Pancreas (tissue), 10 donors: ENCODE results near the gene GALNT17. TPM values are rescaled to one million over a fixed set of nuclear protein-coding genes. Genes with fewer than 3 reads are reported as not detected.
"Not testable (repeated sequence)": the region's sequence is repeated elsewhere in the genome, so short reads cannot be mapped to it uniquely, and the experiment has no call there.

Experiments used
- ATAC-seq, 4 donors: fragments of 200-7000 bp; cut with Tn5 transposase; one replicate each; pipeline versions ENCODE4 v1.8.0 to v1.9.1; 2020; ENCODE audit warnings: mild to moderate bottlenecking in 4 of 4, moderate library complexity in 4 of 4
- DNase-seq, 6 donors: peaks; one replicate each; pipeline ENCODE4 v3.0.0-alpha.2; 2020
- FAIRE-seq: peaks from 2 replicates; lab custom pipeline; 2012; peaks lifted over from hg19 to GRCh38; lab: Jason Lieb, UNC
- H3K27ac ChIP-seq, 4 donors: fragments of 200-600 bp; sonication (generic); 1 replicate in 3 of 4; 2 replicates in 1 of 4; pipeline versions ENCODE4 v1.5.0 to v1.8.0; 2020
- H3K27me3 ChIP-seq, 4 donors: fragments of 200-600 bp; one replicate each; pipeline ENCODE4 v1.8.0; 2021
- H3K36me3 ChIP-seq, 3 donors: fragments of 200-600 bp; sonication (generic) in 1 of 3; one replicate each; pipeline versions ENCODE4 v1.5.0 to v1.8.0; 2020 to 2021
- H3K4me1 ChIP-seq, 3 donors: fragments of 200-600 bp; one replicate each; pipeline ENCODE4 v1.8.0; 2021
- H3K4me3 ChIP-seq, 4 donors: fragments of 200-600 bp; sonication (generic) in 2 of 4; one replicate each; pipeline versions ENCODE4 v1.5.0 to v1.8.0; 2020 to 2021
- H3K9me3 ChIP-seq, 4 donors: fragments of 200-600 bp; one replicate each; pipeline ENCODE4 v1.8.0; 2021
- CTCF ChIP-seq, 4 donors: fragments of 200-600 bp; sonication (generic) in 3 of 4; IDR thresholded peaks; one replicate each; pipeline versions ENCODE4 v1.5.0 to v1.8.0; 2021; ENCODE audit warnings: antibody characterized with exemption in 4 of 4
- WGBS, 2 donors: extraction: QIAGEN DNeasy Blood & Tissue Kit; methylation state at CpG; one replicate each; pipeline ENCODE4 v1.1.7; 2013; 5-methylcytosine and 5-hydroxymethylcytosine counted together
- intact Hi-C, 3 donors: fragments of 100-400 bp; cut with DNase I; formaldehyde crosslinking; loops; one replicate each; pipeline versions ENCODE4 v1.11.1 to v1.14.2; 2022
- polyA plus RNA-seq, 2 donors: library from polyadenylated mRNA; stranded (reverse); fragments of 200-250 nt; gene quantifications; one replicate each; pipeline ENCODE4 v1.2.3, GENCODE V29; 2013
- total RNA-seq, 6 donors: library from RNA; stranded (reverse); fragmentation: NEBNext Ultra II Directional in 4 of 6; extraction: Animal tissue kit (Norgen Biotek cat#: 25700) in 4 of 6; gene quantifications; one replicate each; pipeline versions ENCODE4 v1.2.1 to v1.2.4, GENCODE V29; 2021 to 2023
- donor health status: healthy with polysubstance abuse.
- donor health status: DM: no; HTN: no; CAD: no; lungs with moderate emphysema.
- donor health status: DM: no; HTN: no; CAD: no.
- donor health status: control.
- donor health status: control.
- donor health status: Bipolar disorder and iron deficiency.
- donor health status: DM: yes; HTN: yes; CAD: no.
- donor health status: DM: no; HTN: no; CAD: no.
- donor health status: DM: no; HTN: no; CAD: no.
- donor health status: DM: yes; HTN: yes; CAD: no.

GALNT17 gene
- total and polyA plus RNA-seq, 8 donors, result 0.70 to 4.6 (median 2.9) TPM

GRCh38 chr7:71255537-71256178 lies 123.7 kb downstream of the GALNT17 start:
- Histone ChIP-seq H3K4me1 (no peaks in the 10 kb centered on the region), H3K4me3 (no peak overlapping the region), H3K27ac (no peak overlapping the region), H3K27me3 (no peaks in the 10 kb centered on the region), H3K9me3 (no peaks in the 10 kb centered on the region), H3K36me3 (no peaks in the 10 kb centered on the region)
- DNase-seq (no peak), FAIRE-seq (no peak), ATAC-seq (no peak)
- intact Hi-C loops, result no loop called here
- 86 to 91% methylated on average over 4 of the region's 4 CpGs for WGBS, 2 donors
- TF ChIP-seq CTCF (IDR thresholded peaks at IDR 0.05), result no peak

DNA sequence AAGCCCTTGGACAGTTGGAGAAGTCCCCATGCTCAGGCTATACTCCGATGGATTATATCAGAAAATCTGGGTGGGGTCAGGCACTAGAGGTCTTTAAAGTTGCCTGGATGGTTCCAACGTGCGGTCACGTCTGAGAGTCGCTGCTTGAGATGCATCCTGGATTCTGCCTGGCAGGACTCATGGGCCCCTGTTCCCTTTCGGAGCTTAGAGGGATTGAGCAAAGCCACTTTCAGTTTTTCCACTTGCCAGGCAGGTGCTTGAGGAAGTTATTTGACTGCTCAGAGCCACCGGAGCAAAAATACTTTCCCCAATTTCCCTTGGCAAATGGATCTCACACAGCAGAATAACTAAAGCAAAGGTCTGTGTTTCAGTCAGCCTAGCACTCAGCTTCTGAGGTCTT lies 129.1 kb downstream of the GALNT17 start:
- H3K27me3 ChIP-seq, result no peaks in the 10 kb centered on the region
- no peak overlapping the region for H3K4me3 ChIP-seq
- intact Hi-C loops, result no loop called here
- DNase-seq, result no peak
- H3K9me3 ChIP-seq, result no peaks in the 10 kb centered on the region
- no peak for ATAC-seq
- no peak for FAIRE-seq
- 87 to 88% methylated on average over 7 of the region's 7 CpGs for WGBS, 2 donors
- H3K27ac ChIP-seq, result no peak overlapping the region
- TF ChIP-seq CTCF (IDR thresholded peaks at IDR 0.05), result no peak
- H3K4me1 ChIP-seq, result no peaks in the 10 kb centered on the region
- no peaks in the 10 kb centered on the region for H3K36me3 ChIP-seq

- H3K36me3 ChIP-seq, H3K9me3 ChIP-seq, H3K4me3 ChIP-seq, H3K4me1 ChIP-seq, H3K27me3 ChIP-seq, ATAC-seq, DNase-seq, H3K27ac ChIP-seq, FAIRE-seq, intact Hi-C loops: not testable (repeated sequence)
- WGBS, 2 donors, result 87 to 91% methylated on average over 5 of the region's 5 CpGs
These were observed 130.9 kb downstream of the GALNT17 start for GRCh38 chr7:71262834-71263233.

DNA sequence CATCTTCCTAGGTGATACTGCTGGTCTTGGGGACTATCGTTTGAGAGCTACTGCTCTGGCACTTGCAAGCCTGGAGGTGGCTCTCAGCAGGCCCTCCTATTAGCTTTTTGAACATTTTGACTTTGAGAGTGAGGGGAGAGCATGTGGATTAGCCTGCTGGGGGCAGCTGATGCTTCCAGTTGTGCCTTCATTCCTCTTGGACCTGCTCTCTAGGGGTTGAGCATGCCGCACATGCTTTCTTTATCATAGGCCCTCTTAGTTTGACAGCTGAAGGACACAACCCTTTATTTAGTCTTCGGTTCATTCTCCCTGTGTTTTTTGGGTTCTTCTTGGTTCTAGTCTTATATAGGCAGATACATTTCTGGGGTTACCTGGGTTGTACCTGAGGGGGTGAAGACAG lies 132.1 kb downstream of the GALNT17 start:
- FAIRE-seq (no peak), ATAC-seq (no peak), DNase-seq (no peak)
- Histone ChIP-seq H3K4me1 (no peaks in the 10 kb centered on the region), H3K4me3 (no peak overlapping the region), H3K27me3 (no peaks in the 10 kb centered on the region), H3K27ac (no peak overlapping the region), H3K36me3 (no peaks in the 10 kb centered on the region), H3K9me3 (no peaks in the 10 kb centered on the region)
- no peak for TF ChIP-seq CTCF (IDR thresholded peaks at IDR 0.05)
- 55 to 58% methylated on average over 3 of the region's 3 CpGs for WGBS, 2 donors
- intact Hi-C loops, result no loop called here

GRCh38 chr7:71266912-71267311 lies 135.0 kb downstream of the GALNT17 start:
- DNase-seq (peak in 1 of 6 donors; percentile 20), FAIRE-seq (no peak), ATAC-seq (no peak)
- H3K4me3 ChIP-seq, result no peak overlapping the region
- H3K9me3 ChIP-seq, result no peaks in the 10 kb centered on the region
- H3K4me1 ChIP-seq, result no peaks in the 10 kb centered on the region
- H3K27ac ChIP-seq, result no peak overlapping the region
- H3K36me3 ChIP-seq, result no peaks in the 10 kb centered on the region
- intact Hi-C loops, result no loop called here
- TF ChIP-seq CTCF (IDR thresholded peaks at IDR 0.05), result no peak
- 78 to 83% methylated on average over 7 of the region's 7 CpGs for WGBS, 2 donors
- H3K27me3 ChIP-seq, result no peaks in the 10 kb centered on the region
